GM19438 (cell line): Measurements from ENCODE around the gene CDK18.
"Not testable (repeated sequence)": the region's sequence is repeated elsewhere in the genome, so short reads cannot be mapped to it uniquely, and the experiment has no call there.

ENCODE experiments used
- ATAC-seq: cut with Tn5 transposase; IDR thresholded peaks from one replicate; pipeline ENCODE4 v1.9.1; 2021; ENCODE audit warnings: low read depth; ENCODE audit not compliant: unreplicated experiment

CDK18 gene

GRCh38 chr1:205504311-205505075 is at the start of gene CDK18:
CDK18 (plus strand) TSS chr1:205504669; CDS start chr1:205523168, 18,499 bp downstream.
- no peak for ATAC-seq

GRCh38 chr1:205454903-205455335 is 49.5 kb upstream of the CDK18 start:
- ATAC-seq = no peak

DNA sequence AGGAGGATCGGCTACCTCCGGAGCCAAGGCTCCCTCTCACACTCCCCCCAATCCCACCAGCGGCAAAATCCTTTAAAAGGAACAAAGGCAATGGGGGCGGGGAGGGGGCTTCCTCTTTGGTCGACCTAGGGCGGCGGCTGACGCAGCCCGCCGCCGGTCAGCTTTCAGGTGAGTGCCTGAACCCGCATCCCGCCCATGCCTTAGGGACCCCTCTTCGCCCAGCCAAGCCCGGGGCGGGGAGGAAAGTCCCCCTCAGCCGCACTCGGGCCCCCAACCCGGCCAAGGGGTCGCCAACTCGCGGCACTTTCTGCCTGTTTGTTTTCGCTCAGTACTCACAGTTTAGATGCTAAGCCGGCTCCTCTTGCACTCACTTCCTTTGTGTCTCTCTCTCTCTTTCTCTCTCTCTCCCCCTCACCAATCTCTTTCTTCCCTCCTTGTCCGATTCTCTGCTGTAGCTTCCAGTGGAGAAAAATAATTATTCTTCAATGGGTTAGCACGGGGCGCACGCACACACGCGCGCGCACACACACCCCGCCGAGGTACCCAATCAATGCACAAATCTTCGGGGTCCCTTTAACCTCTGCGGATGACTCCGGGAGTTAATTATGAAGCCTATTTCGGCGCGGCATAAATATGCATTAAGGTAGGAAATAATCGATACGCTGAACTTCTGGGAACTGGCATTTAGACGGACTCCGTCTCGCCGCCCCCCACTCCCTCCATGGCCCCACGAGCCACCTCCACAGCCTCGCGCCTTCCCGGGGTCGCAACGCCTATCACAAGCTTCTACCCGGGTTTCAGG is 48.7 kb upstream of the CDK18 start, which contains the start of gene BLACAT1:
TSS of gene BLACAT1 (minus strand) at position 465 of the 802 bp plus-strand sequence.
- ATAC-seq = no peak

DNA sequence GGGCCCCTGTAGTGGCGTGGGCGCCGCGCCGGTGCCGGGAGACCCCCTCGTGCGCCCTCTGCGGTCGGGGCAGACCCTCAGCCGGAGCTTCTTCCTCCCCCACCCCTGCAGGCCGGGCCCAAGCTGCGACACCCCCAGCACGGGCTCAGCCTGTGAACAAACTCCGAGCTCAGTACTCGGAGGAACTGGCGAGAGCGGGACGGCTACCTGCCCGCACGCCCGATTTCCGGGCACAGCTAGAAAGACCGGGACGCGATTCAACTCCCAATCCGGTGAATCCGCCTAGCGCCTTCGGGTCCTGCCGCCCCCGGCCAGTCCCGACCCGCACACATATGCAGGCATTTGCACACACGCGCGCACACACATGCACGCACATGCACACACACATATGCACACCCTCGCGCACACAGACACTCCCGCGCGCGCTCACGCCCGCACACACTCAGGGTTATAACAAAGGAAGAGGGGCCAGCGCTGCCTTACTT is 48.0 kb upstream of the CDK18 start:
- no peak for ATAC-seq

DNA sequence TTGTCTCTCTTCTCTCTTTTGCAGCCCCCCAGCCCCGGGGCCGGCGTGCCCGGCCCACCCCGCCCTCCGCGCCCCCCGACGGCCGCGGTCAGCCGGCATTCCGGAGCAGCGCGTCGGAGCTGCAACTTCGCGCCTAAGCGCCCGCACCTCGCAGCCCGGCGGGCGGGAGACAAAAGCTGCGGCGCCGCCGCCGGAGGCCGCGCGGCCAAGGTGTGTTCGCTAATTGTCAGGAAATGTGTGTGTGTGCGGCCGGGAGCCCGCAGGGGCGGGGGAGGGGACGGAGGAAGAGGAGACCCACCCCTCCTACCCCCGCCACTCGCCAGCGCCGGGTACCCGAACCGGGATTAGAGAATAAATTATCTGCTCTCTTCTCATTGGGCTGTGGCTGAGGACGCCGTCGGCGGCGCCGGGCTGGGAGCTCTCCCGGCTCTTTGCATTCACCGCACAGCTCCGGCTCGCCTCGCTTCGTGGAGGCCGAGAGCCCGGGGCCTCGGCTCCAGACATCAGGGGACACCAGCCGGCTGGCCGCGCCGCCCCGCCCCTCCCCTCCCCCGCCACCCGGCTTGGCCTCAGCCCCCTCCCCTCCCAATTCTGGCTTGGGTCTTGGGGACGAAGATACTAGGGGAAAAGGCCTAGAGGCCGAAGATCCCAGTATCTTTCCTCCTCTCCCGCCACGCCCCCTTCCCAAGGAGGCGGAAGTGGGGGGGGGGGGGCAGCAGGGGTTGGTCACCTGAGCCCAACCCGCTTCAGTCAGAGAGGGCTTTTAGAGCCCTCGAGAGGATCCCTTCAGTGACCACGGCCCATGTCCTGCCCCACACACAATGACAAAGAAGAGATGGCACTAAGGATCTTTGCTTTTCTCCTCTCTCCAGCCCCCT is 47.4 kb upstream of the CDK18 start:
- ATAC-seq = no peak

- ATAC-seq = no peak
Measured at GRCh38 chr1:205458777-205459566, 45.5 kb upstream of the CDK18 start.

- no peak for ATAC-seq
Measured at GRCh38 chr1:205465392-205465791, 39.1 kb upstream of the CDK18 start.

- ATAC-seq = no peak
Measured at GRCh38 chr1:205466595-205467220, 37.8 kb upstream of the CDK18 start.

DNA sequence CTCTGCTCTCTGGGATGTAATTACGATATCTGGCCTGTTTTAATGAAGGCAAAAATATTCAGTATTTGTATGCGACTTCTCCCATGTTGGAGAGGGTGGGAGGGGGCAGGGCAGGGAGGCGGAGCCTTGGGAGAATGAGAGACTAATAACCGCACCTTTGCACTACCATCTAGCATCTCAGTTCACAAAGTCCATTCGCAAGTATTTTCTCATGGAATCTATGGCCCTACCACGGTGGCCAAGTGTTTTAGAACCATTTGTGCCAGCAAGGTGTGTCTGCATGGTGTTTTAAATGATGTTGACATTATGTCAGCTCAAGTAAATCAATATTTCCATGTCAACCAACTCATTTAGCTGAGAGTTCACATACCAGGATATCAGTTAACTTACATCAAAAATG is 34.3 kb upstream of the CDK18 start:
- no peak for ATAC-seq

- ATAC-seq = no peak
Measured at GRCh38 chr1:205472737-205473441, 31.6 kb upstream of the CDK18 start.

- ATAC-seq = no peak
Measured at GRCh38 chr1:205473475-205473874, 31.0 kb upstream of the CDK18 start.

GRCh38 chr1:205473966-205474365 is 30.5 kb upstream of the CDK18 start:
- no peak for ATAC-seq

DNA sequence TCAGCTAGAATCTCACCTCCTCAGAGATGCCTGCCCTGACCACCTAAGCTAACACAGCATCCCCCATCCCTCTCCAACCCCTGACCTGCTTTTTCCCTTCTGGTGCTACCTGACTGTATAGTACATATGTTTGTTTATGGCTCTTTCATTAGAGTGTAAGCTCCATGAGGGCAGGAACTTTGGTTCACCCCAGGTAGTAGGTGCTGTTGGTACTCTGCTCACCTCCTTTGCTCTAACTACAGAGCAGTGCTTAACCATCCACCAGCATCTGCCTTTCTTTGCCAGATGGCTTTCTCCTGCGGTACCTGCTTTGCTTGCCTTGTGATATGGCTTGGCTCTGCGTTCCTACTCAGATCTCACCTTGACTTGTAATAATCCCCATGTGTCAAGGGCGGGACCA is 29.9 kb upstream of the CDK18 start:
- ATAC-seq = no peak

GRCh38 chr1:205475855-205476254 is 28.6 kb upstream of the CDK18 start:
- no peak for ATAC-seq

- ATAC-seq = no peak
Measured at GRCh38 chr1:205476648-205477047, 27.8 kb upstream of the CDK18 start.

GRCh38 chr1:205477121-205477758 is 27.2 kb upstream of the CDK18 start:
- no peak for ATAC-seq

- no peak for ATAC-seq
Measured at GRCh38 chr1:205477759-205478247, 26.7 kb upstream of the CDK18 start.

GRCh38 chr1:205478985-205479384 is 25.5 kb upstream of the CDK18 start:
- not testable (repeated sequence) for ATAC-seq
